ENCODE measurements around the gene SPRR4. TPM values are rescaled to one million over a fixed set of nuclear protein-coding genes. Genes with fewer than 3 reads are reported as not detected.

SPRR4 gene, protein sequence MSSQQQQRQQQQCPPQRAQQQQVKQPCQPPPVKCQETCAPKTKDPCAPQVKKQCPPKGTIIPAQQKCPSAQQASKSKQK
- polyA plus RNA-seq (2013, experiment 1 of 2; ENCODE audit: insufficient read length) = not detected
- polyA plus RNA-seq (2013, experiment 2 of 2; ENCODE audit: insufficient read length) = not detected

DNA sequence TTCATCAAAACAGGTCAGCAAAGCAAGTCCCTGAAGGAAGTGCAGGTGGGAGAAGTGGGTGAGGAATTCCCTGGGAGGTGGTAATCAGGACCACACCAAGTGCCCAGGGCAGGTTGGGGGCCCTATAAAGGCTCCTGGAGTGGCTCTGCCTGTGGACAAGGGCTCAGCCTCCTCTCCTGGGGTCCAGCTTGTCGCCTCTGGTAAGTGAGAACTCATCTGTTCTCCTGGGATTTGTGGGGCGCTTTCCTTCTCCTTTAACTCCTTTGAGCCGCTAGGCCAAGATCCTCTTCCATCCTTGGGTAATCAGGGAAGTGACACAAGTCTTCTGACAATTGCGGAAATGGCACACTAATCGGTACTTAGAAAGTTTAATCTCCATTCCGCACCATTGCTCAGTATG lies at the start of gene SPRR4:
TSS of gene SPRR4 (plus strand) at position 154 of the 400 bp plus-strand sequence. CDS start 1,243 bp downstream, outside the sequence.
- no peak for DNase-seq

DNA sequence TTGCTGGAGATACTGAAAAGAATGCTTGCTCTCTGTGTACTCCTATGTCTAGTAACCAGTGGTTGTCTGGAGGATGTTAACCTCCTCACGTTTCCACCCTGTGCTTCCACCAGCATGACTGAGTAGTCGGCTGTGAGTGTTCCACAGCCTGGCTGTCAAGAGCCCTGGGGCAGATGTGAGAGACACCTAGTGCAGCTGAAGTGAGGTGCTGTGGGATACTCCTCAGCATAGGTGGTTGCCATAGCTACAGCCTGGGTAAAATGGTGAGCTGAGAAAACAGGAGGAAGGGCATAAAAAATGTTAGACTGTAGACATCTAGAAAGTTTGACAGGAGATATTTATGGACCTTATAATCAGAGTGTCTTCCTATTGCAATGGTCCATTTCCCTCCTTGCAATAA lies 46.3 kb upstream of the SPRR4 start:
- no peak for DNase-seq

DNA sequence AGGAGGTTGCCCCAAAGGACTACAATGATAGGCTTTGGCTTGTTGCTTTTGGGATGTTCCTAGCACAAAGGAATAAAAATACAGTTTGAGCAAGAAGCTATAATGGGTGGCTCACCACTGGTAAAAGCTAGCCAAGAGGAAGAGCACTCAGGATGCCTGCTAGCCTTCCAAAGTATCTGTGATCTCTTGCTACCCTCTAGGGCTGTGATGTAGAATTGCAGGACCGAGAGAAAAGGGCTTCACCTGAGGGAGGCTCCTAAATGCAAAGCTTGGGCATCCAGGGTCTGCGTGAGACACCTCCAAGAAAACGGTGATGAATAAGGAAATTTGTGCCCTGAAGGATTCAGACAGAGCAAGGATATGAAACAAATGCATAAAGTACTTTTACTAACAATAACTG lies 44.4 kb upstream of the SPRR4 start:
- DNase-seq = peak; percentile 35

- no peak for DNase-seq
Observed at GRCh38 chr1:152928671-152929070, 41.8 kb upstream of the SPRR4 start.

DNA sequence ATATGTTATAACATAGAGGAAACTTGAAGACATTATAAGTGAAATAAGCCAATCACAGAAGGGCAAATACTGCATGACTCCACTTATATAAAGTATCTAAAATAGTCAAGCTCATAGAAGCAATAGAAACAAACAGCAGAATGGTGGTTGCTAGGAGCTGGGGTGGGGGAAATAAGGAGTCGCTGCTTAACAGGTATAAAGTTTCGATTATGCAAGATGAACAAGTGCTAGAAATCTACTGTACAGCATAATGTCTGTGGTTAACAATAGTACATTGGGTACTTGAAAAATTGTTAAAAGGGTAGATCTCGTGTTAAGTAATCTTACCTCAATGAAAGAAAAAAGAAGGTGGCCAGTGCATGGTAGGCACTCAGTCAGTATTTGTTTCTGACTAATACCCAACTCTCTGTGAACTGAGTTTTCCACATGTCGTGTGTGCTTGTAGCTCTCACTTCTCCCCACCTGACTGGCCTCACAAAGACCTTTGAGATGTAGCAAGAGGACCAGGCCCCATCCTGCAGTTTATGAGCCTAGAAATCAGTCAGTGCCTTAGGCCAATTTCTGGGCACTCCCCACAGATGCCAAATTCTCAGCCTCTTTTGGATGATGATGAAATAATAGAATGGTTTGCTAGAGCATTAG lies 38.2 kb upstream of the SPRR4 start:
- no peak for DNase-seq

DNA sequence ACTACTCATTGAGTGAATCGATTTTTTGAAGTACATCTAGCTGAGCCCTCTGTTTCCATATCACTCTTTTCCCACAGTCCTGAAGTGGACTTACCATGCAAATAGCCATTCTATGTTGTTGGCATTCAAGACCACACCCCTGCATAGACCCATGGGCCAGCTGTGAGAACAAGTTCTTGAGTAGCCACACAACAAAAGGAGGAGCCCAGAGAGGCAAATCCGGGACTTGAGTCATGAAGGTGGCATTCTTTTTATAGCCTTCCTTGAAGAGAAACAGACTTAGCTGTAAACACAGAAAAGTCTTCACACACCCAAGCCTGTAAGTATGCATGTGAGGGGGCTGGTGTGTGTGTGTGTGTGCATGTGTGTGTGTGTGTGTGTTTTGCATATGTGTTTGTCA lies 37.3 kb upstream of the SPRR4 start:
- no peak for DNase-seq

DNA sequence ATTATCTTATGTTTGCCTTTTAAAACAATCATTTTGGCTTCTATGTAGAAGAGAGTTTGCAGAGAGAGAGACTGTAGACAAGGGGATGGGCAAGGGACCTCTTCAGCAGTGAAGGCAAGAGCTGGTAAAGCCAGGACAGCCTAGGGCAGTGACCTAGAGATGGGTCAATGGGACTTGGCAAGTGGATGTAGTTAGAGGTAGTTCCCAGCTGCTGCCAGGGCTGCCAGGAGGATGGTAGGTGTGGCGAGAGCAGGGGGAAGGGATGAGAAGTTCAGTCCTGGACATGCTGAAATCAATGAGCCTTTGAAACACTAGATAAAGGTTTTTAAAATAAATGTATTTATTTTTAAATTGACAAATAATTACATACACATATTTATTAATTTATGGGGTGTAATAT lies 29.8 kb upstream of the SPRR4 start:
- DNase-seq = no peak

GRCh38 chr1:152941037-152941711 lies 29.3 kb upstream of the SPRR4 start:
- no peak for DNase-seq

GRCh38 chr1:152942161-152942560 lies 28.3 kb upstream of the SPRR4 start:
- no peak for DNase-seq

GRCh38 chr1:152946248-152946647 lies 24.2 kb upstream of the SPRR4 start:
- no peak for DNase-seq

DNA sequence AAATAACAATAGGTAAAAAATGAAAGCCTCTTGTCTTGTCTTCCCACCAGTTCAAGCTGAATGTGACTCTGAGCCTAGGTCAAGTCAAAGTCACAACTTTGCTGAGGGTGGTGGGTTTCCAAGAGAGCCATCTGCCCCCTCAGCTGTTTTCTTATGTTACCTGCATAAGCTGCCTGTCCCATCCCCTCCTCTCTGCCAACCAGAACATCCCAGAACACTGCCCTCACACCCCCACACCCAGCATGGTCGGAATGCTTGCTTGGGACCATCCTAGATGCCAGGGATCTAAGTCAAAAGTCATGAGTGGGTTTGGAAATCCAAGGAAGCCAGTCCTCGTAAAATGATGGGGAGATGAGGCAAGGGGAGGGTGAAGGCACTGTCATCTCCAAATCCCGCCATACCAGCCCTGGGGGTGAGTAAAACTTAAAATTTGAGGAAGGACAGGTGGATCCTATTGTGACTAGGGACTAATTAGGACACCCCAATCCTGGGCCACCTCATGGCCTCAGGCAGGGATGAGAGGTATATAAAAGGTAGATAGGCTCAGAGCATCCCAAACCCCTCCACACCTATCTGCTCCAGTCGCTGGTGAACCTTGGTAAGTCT lies 23.7 kb upstream of the SPRR4 start, which contains the start of gene SPRR5:
TSS of gene SPRR5 (plus strand) at position 556 of the 606 bp plus-strand sequence. CDS start 1,349 bp downstream, outside the sequence.
- no peak for DNase-seq

GRCh38 chr1:152951711-152952110 lies 18.7 kb upstream of the SPRR4 start:
- DNase-seq = no peak

GRCh38 chr1:152953761-152954160 lies 16.7 kb upstream of the SPRR4 start:
- no peak for DNase-seq

DNA sequence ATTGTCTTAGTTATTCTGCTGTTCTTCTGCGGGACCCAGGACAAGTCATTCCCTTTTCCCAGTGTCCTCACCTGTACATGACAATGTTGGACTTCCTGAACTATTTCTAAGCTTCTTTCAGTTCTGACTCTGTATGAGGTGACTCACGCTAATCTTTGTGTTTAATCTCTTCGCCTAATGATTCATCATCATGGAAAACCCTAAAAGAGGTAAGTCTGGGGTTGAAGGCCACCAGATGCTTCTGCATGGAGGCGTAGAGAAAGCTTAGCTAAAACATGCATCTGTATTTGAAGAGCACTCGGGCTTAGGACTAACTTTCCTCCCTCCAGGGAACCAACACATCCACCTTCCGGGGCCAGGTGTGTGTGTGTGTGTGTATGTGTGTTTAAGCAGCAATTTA lies 16.0 kb upstream of the SPRR4 start:
- DNase-seq = no peak

DNA sequence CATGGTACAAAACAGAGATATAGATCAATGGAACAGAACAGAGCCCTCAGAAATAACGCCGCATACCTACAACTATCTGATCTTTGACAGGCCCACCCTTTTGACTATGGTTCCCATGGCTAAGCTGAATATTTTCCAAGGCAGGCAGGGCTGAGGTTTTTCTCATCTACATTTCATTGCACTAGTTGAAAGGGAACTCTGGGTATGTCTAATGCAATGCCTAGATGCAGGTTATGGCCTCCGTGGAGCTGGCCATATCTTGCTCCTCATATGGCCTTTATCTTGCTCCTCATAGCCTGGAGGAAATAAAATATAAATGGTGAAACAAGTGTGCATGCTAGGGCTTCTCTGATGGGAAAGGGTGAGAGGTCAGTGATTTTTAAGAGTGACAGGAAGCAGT lies 12.9 kb upstream of the SPRR4 start:
- DNase-seq = no peak

GRCh38 chr1:152959273-152959672 lies 11.2 kb upstream of the SPRR4 start:
- DNase-seq = no peak

- DNase-seq = no peak
Observed at GRCh38 chr1:152959801-152960451, 10.5 kb upstream of the SPRR4 start.

DNA sequence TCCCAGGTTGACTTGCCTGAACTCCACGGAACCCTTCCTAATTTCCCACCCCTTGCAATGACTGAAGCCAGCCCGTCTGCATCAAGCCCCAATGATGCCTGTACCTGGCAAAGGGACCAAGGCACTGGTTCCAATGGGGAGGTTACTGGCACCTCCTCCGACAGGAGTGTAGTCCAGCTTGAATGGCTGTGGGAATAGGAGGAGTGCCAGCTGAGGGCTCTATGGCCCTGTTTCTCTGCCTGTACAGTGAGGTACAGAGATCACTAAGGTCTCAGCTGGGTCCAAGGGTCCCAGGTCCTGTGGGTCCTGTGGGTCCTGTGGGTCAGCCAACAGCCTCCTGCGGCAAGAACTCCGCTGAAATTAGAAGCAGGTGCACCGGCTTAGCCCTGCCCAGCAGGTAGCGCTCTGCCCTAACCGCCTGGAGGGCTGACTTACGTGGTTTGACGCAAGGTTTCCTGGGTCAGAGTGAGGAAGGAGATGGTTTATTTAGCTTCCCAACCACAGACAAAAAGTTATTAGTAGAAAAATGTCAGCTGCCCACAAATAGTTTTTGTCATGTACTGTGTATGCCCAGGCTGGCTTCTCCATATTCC lies 9.9 kb upstream of the SPRR4 start:
- no peak for DNase-seq

DNA sequence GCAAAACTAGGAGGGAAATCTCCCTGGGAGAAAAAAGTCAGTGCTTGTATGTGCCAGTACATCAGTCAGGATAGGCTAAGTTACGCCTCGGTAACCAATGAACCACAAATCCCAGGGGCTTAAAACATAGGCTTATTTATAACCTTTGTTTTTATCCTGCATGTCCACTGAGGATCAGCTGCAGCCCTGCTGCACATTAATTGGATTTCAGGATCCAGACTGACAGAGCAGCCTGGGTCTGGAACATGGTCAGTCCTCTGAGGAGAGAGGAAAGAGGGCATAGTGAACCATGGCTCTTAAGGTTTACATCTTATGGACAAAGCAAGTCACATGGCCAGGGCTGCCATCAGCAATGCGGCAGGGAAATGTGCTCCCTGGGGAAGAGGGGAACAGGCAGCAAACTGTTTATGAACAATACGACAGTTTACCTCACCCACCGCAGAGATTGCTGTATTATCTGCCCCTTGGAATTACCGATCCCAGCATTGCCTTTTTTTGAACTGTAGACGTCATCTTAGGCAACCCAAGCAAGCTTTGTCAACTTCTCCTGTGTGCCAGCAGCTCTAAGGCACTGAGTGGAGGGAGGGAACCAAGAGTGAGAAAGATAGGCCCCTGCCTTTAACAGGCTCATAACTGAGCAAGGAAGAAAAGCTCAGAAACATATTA lies 9.1 kb upstream of the SPRR4 start:
- no peak for DNase-seq

GRCh38 chr1:152962876-152963415 lies 7.5 kb upstream of the SPRR4 start:
- DNase-seq = no peak

GRCh38 chr1:152964536-152964935 lies 5.9 kb upstream of the SPRR4 start:
- DNase-seq = no peak

DNA sequence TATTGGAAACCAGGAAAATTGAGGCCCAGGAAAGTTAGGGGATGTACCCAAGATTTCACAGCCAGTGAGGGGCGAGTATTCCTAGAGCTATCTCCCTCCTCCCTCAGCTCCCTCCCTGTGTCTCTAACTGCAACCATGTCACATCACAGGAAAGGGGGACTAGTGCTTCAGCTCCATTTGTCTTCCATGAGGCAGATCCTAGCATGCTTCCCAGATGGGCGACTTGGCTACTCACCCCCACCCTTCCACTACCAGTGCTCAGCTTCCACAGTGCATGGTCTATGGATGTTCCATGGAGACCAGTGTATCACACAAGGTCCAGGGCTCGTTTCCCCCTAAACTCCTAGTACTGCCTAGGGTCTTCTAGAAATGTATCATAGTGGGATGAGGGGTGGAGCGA lies 4.6 kb upstream of the SPRR4 start:
- DNase-seq = no peak

Data from fibroblast of skin of scalp (primary cell).